Suppressor macrophage treated with lipopolysaccharide for 4 hours (primary cell): ENCODE measurements around the gene RUNX3.

Experiments
- DNase-seq: peaks from one replicate; pipeline ENCODE4 v3.0.0-alpha.2; 2020

RUNX3 gene

GRCh38 chr1:24928689-24929397 lies 1.2 kb downstream of the RUNX3 start:
- peak; percentile 89 for DNase-seq

DNA sequence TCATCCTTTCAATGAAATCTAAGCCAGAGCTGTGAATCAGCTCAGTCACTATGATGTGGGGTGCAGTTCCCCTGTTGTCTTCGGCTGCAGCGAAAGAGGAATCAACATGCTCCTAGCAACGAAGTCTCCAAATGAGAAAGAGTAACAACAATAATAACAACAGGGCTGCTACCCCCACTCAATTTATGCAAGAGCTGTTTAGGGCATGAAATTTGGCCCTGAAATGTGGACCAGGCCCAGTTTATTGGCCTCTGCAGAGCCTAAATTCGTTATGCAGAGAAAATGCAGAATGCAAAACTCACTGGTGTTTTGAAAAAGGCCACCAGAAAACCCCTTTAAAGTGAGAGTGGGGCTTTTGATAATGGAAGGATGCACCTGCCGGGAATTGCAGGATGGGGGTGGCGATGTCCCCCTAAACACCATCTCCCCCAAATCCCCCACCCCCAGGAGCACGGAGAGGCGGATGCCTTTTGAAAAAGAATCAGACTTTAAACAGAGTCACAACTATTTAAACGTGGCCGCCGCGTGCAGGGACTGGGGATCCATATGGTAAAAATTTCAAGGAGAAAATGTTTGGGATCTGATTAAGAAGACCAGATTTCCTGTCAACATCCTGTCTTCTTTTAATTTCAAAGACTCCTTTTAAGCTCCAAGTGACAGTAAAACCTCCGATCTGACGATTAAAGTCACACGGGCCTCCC lies 1.9 kb downstream of the RUNX3 start:
- DNase-seq = peak; percentile 70

DNA sequence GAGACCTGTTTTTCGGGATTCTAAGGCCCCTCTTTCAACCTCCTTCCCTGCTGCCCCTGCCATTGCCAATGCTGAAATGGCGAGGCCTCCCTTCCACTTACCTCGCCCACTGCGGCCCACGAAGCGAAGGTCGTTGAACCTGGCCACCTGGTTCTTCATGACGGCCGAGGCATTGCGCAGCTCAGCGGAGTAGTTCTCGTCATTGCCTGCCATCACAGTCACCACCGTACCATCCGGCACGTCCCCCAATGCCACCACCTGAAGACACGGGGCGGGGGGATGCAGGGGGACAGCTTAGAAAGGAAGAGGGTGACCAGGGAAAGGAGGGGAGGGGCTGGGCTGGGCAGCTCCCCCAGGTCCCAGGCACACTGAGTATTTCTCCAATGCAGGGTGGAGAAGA lies 2.6 kb downstream of the RUNX3 start:
- no peak for DNase-seq

GRCh38 chr1:24926563-24927249 lies 3.4 kb downstream of the RUNX3 start:
- DNase-seq = no peak

DNA sequence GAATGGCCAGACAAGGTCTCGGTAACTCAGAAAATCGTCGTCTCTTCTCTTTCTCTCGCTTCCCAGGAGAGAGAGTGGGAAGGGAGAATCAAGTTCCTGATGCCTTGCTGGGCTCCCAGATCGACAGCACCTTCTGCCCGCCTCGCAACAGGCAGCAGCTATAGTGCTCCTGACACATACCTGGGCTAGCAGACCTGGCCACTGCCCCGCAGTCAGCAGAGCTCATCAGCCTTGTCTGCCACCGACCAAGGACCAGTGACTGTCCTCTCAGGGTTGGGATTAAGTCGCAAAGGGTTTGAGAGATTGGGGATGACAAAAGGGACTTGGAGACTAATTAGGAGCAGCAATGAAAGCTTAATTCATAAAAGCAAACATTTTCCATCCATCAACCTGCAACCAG lies 4.1 kb downstream of the RUNX3 start:
- DNase-seq = no peak

- DNase-seq = no peak
Measured at GRCh38 chr1:24925082-24925779, 4.8 kb downstream of the RUNX3 start.

- no peak for DNase-seq
Measured at GRCh38 chr1:24923485-24924113, 6.5 kb downstream of the RUNX3 start.

DNA sequence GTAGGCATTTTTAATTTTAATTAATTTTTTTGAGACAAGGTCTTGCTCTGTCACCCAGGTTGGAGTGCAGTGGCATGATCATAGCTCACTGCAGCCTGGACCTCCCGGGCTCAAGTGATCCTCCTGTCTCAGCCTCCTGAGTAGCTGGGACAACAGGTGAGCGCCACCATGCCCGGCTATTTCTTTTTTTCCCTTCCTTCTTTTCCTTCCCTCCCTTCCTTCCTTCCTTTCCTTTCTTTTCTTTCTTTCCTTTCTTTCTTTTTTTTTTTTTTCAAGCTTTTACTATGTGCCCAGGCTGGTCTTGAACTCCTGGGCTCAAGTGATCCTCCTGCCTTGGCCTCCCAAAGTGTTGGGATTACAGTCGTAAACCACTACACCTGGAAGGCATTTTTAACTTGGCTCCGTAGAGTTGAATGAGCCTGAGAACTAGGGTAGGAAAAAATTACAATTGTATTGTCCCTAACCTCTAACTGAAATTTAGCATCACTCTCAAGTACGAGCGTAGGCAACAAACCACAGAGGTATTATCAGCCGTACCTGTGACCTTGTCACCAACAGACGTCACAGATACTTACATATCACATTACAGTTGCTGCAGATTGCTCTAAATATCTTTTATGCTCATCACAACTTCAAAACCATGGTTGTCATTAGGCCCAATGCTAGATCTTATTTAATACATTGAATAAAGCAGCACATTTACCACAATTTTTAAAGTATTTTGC lies 8.0 kb downstream of the RUNX3 start:
- no peak for DNase-seq

DNA sequence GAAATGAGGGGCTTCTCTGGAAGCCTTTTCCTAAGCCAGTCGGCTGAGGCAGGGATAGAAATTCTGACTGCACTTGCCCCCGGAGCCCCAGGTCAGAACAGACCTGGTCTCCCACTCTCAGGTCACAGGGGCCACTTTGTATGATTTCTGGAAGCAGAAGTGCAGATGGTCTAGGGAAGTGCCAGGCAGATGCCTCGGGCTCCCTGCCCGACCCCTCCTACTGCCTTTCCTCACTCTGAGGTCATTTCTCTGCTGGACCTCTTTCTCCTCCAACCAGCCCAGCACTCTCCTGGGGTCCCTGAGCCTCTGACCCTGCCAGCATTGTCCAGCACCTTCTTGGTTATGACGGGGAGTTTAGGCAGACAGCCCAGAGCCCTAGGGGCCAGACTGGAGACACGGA lies 8.7 kb downstream of the RUNX3 start:
- DNase-seq = peak; percentile 26

DNA sequence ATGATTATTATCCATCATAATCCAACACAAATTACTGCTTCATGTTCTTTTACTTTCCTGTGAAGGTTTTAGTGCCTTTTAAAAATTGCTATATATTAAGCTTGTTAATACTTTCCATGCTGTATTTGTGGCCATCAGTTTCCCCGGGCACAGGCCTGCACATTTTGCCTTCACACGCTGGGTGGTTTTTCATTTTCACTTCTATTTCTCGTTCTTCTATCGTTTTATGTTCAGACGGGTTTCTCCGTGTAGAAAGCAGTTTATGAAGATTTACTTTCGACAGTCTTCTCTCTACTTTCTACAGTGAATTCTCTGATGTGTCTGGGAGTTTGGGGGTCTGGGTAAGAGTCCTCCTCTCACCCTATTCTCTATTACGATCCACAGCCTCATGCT lies 9.5 kb downstream of the RUNX3 start:
- no peak for DNase-seq

- no peak for DNase-seq
Measured at GRCh38 chr1:24919791-24920532, 10.1 kb downstream of the RUNX3 start.

- DNase-seq = no peak
Measured at GRCh38 chr1:24918995-24919605, 11.0 kb downstream of the RUNX3 start.

DNA sequence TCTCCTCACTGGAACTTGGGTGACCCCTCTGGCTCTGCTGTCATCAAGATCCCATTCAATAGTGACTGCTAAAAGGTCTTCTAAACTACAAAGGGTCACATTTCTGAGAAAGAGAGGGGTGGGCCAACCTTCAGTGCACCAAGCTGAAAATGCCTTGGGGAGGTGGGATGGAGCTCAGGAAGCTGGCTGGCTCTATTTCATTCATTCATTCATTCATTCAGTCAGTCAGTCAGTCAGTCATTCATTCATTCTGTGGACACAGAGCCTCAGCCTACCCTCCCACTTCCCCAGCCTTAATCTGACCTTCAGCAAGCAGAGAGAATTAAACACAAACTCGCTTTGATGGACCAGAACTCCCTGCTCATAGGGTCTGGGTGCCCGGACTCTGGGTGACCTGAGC lies 11.7 kb downstream of the RUNX3 start:
- no peak for DNase-seq

DNA sequence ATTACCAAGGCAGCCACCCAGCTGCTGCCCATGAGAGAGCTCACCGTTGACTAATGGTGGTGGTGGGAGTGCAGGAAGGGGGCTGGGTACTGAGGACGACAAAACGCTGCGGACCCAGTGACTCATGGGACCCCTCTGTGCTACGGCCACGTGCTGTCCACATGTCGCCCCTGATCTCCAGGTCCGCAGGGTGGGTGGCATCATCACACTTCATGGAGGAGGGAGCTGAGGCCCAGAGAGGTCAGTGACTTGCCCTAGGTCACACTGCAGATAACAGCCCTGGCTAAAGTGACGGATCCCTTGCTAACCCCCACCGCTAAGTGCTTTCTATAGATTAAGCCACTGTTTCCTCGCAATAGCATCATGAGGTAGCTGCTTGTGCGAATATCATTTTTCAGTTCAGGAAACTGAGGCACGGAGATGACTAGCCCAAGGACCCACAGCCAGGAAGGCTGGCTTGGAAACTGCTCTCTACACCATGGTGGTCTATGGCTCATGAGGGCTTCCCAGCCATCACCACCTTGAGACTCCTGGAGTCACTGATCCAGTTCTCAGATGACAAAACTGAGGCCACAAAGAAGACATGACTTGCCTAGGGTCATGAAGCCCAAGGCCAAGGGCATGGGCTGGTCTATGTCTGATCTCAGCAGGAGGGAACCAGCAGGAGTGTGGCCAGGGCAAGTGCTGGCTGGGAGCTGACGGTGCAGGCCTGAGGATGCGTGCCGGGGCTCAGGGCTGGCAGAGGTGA lies 12.6 kb downstream of the RUNX3 start:
- no peak for DNase-seq

DNA sequence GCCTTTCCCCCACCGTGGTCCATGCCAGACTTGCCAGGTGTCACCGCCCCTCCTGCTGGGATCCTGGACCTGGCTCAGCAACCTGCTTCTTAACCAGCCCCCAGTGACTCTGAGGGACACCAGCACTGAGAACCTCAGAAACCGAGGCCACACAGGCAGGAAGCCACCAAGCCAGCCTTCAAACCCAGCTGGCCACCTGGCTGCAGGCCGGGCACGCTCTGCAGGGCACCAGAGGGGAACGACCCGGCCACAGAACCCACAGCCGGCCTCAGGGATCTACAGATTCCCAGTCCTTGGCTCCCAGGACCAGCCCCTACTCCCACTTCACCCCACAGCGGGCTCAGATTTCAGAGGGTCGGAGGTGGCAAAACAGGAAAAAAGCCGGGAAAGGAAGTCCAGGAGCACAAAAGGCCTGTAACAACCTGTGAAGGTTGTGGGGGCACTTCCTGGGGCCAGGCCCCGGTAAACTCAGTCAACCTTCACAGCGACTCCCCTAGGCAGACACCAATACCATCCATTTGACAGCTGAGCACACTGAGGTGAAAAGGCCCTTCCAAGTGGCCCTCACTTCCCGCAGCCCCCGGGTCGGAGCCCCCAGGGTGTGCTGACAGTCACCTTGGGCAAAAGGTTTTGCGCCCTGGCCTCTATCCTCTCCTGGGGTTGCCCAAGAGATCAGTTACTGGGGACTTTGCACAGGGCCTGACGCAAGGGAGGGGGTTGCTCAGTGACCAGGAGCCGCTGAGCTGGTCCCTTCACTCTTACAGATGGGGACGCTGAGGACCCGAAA lies 14.1 kb downstream of the RUNX3 start:
- no peak for DNase-seq

GRCh38 chr1:24914226-24915069 lies 15.6 kb downstream of the RUNX3 start:
- no peak for DNase-seq

- DNase-seq = no peak
Measured at GRCh38 chr1:24913616-24914225, 16.4 kb downstream of the RUNX3 start.

DNA sequence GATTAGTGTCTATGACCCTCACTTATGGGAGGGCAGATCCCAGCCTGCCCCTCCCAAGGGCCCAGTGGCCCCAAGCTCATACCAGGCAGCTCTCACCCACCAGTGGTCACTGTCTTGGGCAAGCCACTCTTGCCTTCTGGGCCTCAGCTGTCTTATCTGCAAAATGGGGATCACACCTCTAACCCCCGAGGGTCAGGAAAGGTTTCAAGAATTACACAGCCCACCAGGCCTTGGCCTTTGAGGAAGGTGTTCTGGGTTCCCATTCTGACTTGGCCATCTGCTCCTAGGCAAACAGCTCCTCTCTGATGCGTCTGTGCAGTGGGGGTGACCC lies 16.8 kb downstream of the RUNX3 start:
- DNase-seq = no peak
